GM23248 (cell line): ENCODE results near the gene ACKR3. TPM values are rescaled to one million over a fixed set of nuclear protein-coding genes. Genes with fewer than 3 reads are reported as not detected.

Experiments used
- DNase-seq: peaks from one replicate; pipeline ENCODE4 v3.0.0-alpha.2; 2015
- H2AFZ ChIP-seq: fragments of 200-600 bp; sonication (generic); 2 replicates; pipeline ENCODE4 v1.6.1; 2016; ENCODE audit warnings: antibody characterized with exemption
- H3F3A ChIP-seq: fragments of 200-600 bp; sonication (generic); 2 replicates; pipeline ENCODE4 v1.6.1; 2016; ENCODE audit warnings: mild to moderate bottlenecking, antibody characterized with exemption, mixed run types; ENCODE audit not compliant: insufficient read depth
- H3K27ac ChIP-seq: fragments of 200-600 bp; sonication (generic); 2 replicates; pipeline ENCODE4 v1.5.1; 2016; ENCODE audit warnings: mild to moderate bottlenecking
- H3K27me3 ChIP-seq: fragments of 200-600 bp; sonication (generic); replicated peaks from 2 replicates; pipeline ENCODE4 v1.6.1; 2016; ENCODE audit warnings: mild to moderate bottlenecking; ENCODE audit not compliant: insufficient read depth
- H3K36me3 ChIP-seq: fragments of 200-600 bp; sonication (generic); 2 replicates; pipeline ENCODE4 v1.6.1; 2016; ENCODE audit warnings: low read depth, mild to moderate bottlenecking
- H3K4me1 ChIP-seq: fragments of 200-600 bp; sonication (generic); 2 replicates; pipeline ENCODE4 v1.6.1; 2016; ENCODE audit warnings: mild to moderate bottlenecking; ENCODE audit not compliant: insufficient read depth
- H3K4me2 ChIP-seq: fragments of 200-600 bp; sonication (generic); one replicate; pipeline ENCODE4 v1.6.1; 2016; ENCODE audit warnings: mild to moderate bottlenecking; ENCODE audit not compliant: unreplicated experiment
- H3K4me3 ChIP-seq: fragments of 200-600 bp; sonication (generic); 2 replicates; pipeline ENCODE4 v1.5.1; 2016; ENCODE audit warnings: mild to moderate bottlenecking
- H3K79me2 ChIP-seq: fragments of 200-600 bp; sonication (generic); 2 replicates; pipeline ENCODE4 v1.6.1; 2016; ENCODE audit warnings: mild to moderate bottlenecking; ENCODE audit not compliant: insufficient read depth
- H3K9ac ChIP-seq: fragments of 200-600 bp; sonication (generic); 2 replicates; pipeline ENCODE4 v1.6.1; 2016; ENCODE audit warnings: mild to moderate bottlenecking
- H3K9me2 ChIP-seq: fragments of 200-600 bp; sonication (generic); 2 replicates; pipeline ENCODE4 v1.6.1; 2016; ENCODE audit warnings: mixed run types, mild to moderate bottlenecking, moderate library complexity; ENCODE audit not compliant: insufficient read depth
- H3K9me3 ChIP-seq: fragments of 200-600 bp; sonication (generic); one replicate; pipeline ENCODE4 v1.6.1; 2017; ENCODE audit warnings: low read depth
- H4K20me1 ChIP-seq: fragments of 200-600 bp; sonication (generic); 2 replicates; pipeline ENCODE4 v1.6.0; 2016; ENCODE audit not compliant: insufficient read depth
- EZH2 ChIP-seq: fragments of 200-600 bp; sonication (generic); IDR thresholded peaks from 2 replicates; pipeline ENCODE4 v1.6.1; 2018; ENCODE audit warnings: antibody characterized with exemption, mild to moderate bottlenecking; ENCODE audit not compliant: insufficient read depth, poor library complexity, severe bottlenecking
- EZH2phosphoT487 ChIP-seq: fragments of 200-600 bp; sonication (generic); IDR thresholded peaks from 2 replicates; pipeline ENCODE4 v1.6.1; 2018; ENCODE audit warnings: antibody characterized with exemption, moderate library complexity, mild to moderate bottlenecking, low read depth; ENCODE audit not compliant: insufficient read depth
- WGBS, 2 experiments: methylation state at CpG; one replicate each; pipeline ENCODE4 v1.1.6; 2015 to 2017; ENCODE audit warnings: low lambda C conversion rate in 2 of 2, low coverage in 1 of 2; ENCODE audit errors: missing lambda C conversion rate in 2 of 2; 5-methylcytosine and 5-hydroxymethylcytosine counted together
- in situ Hi-C: fragments of 300-500 bp; cut with MboI; formaldehyde crosslinking; loops from 2 replicates; pipeline ENCODE4 v1.15.0; 2020
- polyA plus RNA-seq: library from polyadenylated mRNA; unstranded; fragments of >200 nt; fragmentation: Nextera tagmentation; extraction: Ambion mirVana; gene quantifications from 2 replicates; pipeline ENCODE4 v1.2.1, GENCODE V29; 2016
- total RNA-seq: library from RNA; depleted of rRNA; stranded (reverse); fragments of >200 nt; shearing (Covaris generic); gene quantifications from 2 replicates; pipeline ENCODE4 v1.2.3, GENCODE V29; 2014

ACKR3 gene
- total and polyA plus RNA-seq, 2 experiments from 2014 or later: 6.1 to 8.5 TPM

DNA sequence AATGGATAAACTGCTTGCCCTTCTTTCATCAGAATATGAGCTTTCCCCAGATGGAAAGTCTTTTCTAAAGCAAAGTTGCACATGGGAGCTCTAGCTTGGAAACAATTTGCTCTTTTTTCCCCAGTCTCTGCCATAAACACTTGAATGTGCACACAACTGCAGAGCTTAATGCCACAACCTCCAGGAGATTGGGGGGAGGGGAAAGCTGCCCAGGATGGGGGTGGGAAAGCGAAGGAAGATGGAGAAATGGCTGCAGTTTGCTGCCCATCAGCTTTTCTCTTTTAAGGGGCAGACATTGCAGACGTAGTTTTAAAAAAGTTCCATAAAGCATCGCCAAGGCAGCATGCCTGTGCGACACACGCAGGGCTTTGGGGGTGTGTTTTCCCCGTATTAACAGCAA is 1.5 kb downstream of the ACKR3 start:
- in situ Hi-C loops: no loop called here
- 19 to 23% methylated on average over 6 of the region's 6 CpGs for whole genome bisulfite sequencing, 2 experiments
- Histone ChIP-seq H3K79me2 (no peaks in the 10 kb centered on the region), H3K27ac (no peak overlapping the region), H2AFZ (no peak overlapping the region), H3K4me2 (peak overlapping the region; percentile 47), H3K4me3 (peak overlapping the region; percentile 61), H3K9me3 (no peaks in the 10 kb centered on the region), H3K36me3 (no peaks in the 10 kb centered on the region), H3K9me2 (no peaks in the 10 kb centered on the region), H3F3A (peaks cover 12% of the 10 kb centered on the region; the same call in 1 of the 2 replicates), H3K27me3 (peaks cover 62% of the 10 kb centered on the region), H3K9ac (peak overlapping the region; percentile 67), H4K20me1 (no peaks in the 10 kb centered on the region), H3K4me1 (peaks cover 4% of the 10 kb centered on the region; the same call in 1 of the 2 replicates)
- DNase-seq: no peak
- no peak for TF ChIP-seq EZH2phosphoT487
- TF ChIP-seq EZH2: no peak

DNA sequence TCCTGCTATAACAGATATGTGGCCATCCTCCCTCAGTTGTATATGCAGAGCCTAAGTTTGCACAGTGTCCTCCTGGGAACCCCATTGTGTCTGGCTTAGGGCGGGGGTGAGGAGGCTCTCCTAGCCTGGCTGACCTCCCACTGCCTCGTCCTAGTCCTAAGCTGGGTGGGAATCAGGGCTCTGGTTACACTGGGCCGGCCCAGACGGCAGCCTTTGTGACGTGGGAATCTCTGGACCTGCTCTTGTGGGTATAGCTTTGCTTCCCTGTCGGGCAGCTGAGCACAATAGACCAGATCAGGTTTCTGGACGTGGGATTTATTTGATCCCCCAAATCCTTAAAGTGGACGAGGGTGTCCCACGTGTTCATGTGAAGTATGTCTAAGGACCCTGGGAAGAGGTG is 2.9 kb downstream of the ACKR3 start:
- H4K20me1 ChIP-seq: no peaks in the 10 kb centered on the region
- H3K9me2 ChIP-seq: no peaks in the 10 kb centered on the region
- no peaks in the 10 kb centered on the region for H3K9me3 ChIP-seq
- peaks cover 12% of the 10 kb centered on the region; the same call in 1 of the 2 replicates for H3F3A ChIP-seq
- H3K27ac ChIP-seq: no peak overlapping the region
- H3K4me1 ChIP-seq: peaks cover 4% of the 10 kb centered on the region; the same call in 1 of the 2 replicates
- peak overlapping the region; percentile 39 for H3K4me2 ChIP-seq
- in situ Hi-C loops: no loop called here
- no peak overlapping the region for H2AFZ ChIP-seq
- TF ChIP-seq EZH2 (no peak), EZH2phosphoT487 (no peak)
- H3K9ac ChIP-seq: no peak overlapping the region
- no peaks in the 10 kb centered on the region for H3K36me3 ChIP-seq
- H3K79me2 ChIP-seq: no peaks in the 10 kb centered on the region
- no peak overlapping the region for H3K4me3 ChIP-seq
- peak; percentile 19 for DNase-seq
- WGBS, 2 experiments: 15 to 33% methylated on average over 8 to 9 of the region's 9 CpGs
- H3K27me3 ChIP-seq: peaks cover 52% of the 10 kb centered on the region

DNA sequence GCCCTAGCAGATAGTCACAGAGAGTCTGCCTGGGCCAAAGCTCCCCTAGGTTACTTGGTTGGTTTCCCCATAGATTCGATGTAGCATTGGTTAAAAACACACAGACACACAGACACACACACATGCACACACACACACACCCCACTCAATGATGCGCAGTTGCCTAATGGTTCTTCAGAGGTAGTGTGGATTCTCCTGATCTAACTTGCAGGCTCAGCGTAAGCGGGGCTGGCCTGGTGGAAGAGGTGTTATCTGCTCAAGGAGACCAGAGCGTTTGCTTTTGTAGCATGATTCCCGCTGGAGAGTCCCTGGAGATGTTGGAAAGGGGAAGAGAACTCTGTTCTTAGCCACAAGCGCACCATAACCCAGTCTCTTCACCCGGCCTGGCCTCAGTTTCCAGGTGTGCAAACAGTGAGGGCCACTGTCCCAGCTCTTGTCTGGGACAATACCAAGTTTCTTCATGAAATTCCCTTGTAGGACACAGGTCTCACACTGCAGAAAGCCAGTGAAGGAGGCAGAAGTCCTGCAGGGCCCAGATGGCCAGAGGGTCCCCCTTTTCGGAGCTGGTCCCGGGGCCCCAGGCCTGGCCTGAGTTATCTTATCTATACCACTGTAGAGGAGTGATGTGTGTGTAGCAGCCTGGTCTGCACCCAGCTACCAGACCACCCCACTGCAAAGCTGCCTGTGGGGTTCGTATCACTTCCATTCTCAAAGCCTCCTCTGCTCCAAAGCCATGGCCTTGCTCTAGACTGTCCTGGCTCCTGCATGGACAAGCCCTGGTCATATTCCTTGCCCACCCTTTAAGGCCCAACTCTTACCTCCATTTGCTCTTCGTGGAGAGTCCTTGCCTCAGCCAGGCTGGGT is 3.7 kb downstream of the ACKR3 start:
- no peaks in the 10 kb centered on the region for H3K9me2 ChIP-seq
- peaks cover 4% of the 10 kb centered on the region; the same call in 1 of the 2 replicates for H3K4me1 ChIP-seq
- no peak overlapping the region for H2AFZ ChIP-seq
- no peaks in the 10 kb centered on the region for H4K20me1 ChIP-seq
- DNase-seq: no peak
- no peak overlapping the region for H3K4me3 ChIP-seq
- no peaks in the 10 kb centered on the region for H3K79me2 ChIP-seq
- peaks cover 12% of the 10 kb centered on the region; the same call in 1 of the 2 replicates for H3F3A ChIP-seq
- no peak overlapping the region for H3K9ac ChIP-seq
- in situ Hi-C loops: no loop called here
- no peaks in the 10 kb centered on the region for H3K9me3 ChIP-seq
- H3K36me3 ChIP-seq: no peaks in the 10 kb centered on the region
- 52 to 53% methylated on average over 12 of the region's 12 CpGs for WGBS, 2 experiments
- H3K27me3 ChIP-seq: peaks cover 59% of the 10 kb centered on the region
- no peak for TF ChIP-seq EZH2phosphoT487
- TF ChIP-seq EZH2: no peak
- no peak overlapping the region for H3K27ac ChIP-seq
- no peak overlapping the region for H3K4me2 ChIP-seq

DNA sequence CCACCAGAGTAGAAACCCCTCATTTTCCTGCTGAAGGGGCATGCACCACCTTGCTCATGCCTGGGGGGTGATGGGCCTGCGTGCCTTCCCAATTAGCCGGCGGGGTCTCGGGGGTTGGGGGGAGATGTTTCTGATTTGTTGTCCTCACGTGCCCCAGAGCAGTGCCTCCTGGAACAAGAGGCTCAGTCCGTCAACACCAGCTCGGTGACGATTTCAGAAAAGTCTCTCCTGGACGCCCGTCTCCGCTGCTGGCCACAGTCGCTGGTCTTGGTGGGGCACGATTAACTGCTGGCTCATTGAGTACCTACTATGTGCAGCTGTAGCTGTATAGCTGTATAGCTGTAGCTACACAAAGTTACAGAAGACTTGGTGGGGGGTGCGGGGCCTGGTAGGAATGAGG is 4.4 kb downstream of the ACKR3 start:
- TF ChIP-seq EZH2phosphoT487 (no peak), EZH2 (no peak)
- Histone ChIP-seq H3K36me3 (no peaks in the 10 kb centered on the region), H3K9ac (no peak overlapping the region), H3K9me3 (no peaks in the 10 kb centered on the region), H4K20me1 (no peaks in the 10 kb centered on the region), H3K79me2 (no peaks in the 10 kb centered on the region), H3K4me3 (no peak overlapping the region), H3K9me2 (no peaks in the 10 kb centered on the region), H3K4me1 (peaks cover 4% of the 10 kb centered on the region; the same call in 1 of the 2 replicates), H2AFZ (no peak overlapping the region), H3K27ac (no peak overlapping the region), H3F3A (peaks cover 7% of the 10 kb centered on the region; the same call in 1 of the 2 replicates), H3K27me3 (peaks cover 52% of the 10 kb centered on the region), H3K4me2 (no peak overlapping the region)
- no peak for DNase-seq
- WGBS, 2 experiments: 41% methylated on average over 14 of the region's 14 CpGs
- in situ Hi-C loops: no loop called here
